HTR-8/SVneo (cell line): ENCODE measurements around the gene CFAP299.

Experiments
- DNase-seq: peaks from one replicate; pipeline ENCODE4 v3.0.0; 2011; ENCODE audit warnings: low spot score, mixed read lengths; ENCODE audit not compliant: insufficient read length
- FAIRE-seq: peaks from 2 replicates; lab custom pipeline; 2011; peaks lifted over from hg19 to GRCh38; lab: Jason Lieb, UNC

CFAP299 gene

GRCh38 chr4:80876810-80877209 lies 541.3 kb downstream of the CFAP299 start:
- no peak for DNase-seq

GRCh38 chr4:80878218-80878617 lies 542.7 kb downstream of the CFAP299 start:
- DNase-seq = no peak

More at GRCh38 chr4:80876810-80877209, 541.3 kb downstream of the CFAP299 start:
- no peak for FAIRE-seq

GRCh38 chr4:80897537-80898303 lies 562.2 kb downstream of the CFAP299 start:
- DNase-seq (no peak), FAIRE-seq (no peak)

More at GRCh38 chr4:80878218-80878617, 542.7 kb downstream of the CFAP299 start:
- no peak for FAIRE-seq

- FAIRE-seq = no peak
Observed at GRCh38 chr4:80900908-80901307, 565.4 kb downstream of the CFAP299 start.

GRCh38 chr4:80903020-80903419 lies 567.5 kb downstream of the CFAP299 start:
- FAIRE-seq (no peak), DNase-seq (no peak)

More at GRCh38 chr4:80900908-80901307, 565.4 kb downstream of the CFAP299 start:
- no peak for DNase-seq

GRCh38 chr4:80909938-80910337 lies 574.4 kb downstream of the CFAP299 start:
- no peak for FAIRE-seq
- DNase-seq = no peak

GRCh38 chr4:80911458-80911857 lies 575.9 kb downstream of the CFAP299 start:
- DNase-seq (no peak), FAIRE-seq (no peak)

GRCh38 chr4:80912350-80912749 lies 576.8 kb downstream of the CFAP299 start:
- DNase-seq (no peak), FAIRE-seq (no peak)

- DNase-seq = no peak
- no peak for FAIRE-seq
Observed at GRCh38 chr4:80913381-80913780, 577.9 kb downstream of the CFAP299 start.

- FAIRE-seq (no peak), DNase-seq (no peak)
Observed at GRCh38 chr4:80916770-80917169, 581.2 kb downstream of the CFAP299 start.

- no peak for DNase-seq
- FAIRE-seq = no peak
Observed at GRCh38 chr4:80918004-80918403, 582.5 kb downstream of the CFAP299 start.

- DNase-seq = no peak
- FAIRE-seq = no peak
Observed at GRCh38 chr4:80921441-80921840, 585.9 kb downstream of the CFAP299 start.

- no peak for DNase-seq
- no peak for FAIRE-seq
Observed at GRCh38 chr4:80922941-80923340, 587.4 kb downstream of the CFAP299 start.

GRCh38 chr4:80925293-80925692 lies 589.8 kb downstream of the CFAP299 start:
- FAIRE-seq (no peak), DNase-seq (no peak)

- DNase-seq (no peak), FAIRE-seq (no peak)
Observed at GRCh38 chr4:80926446-80926845, 590.9 kb downstream of the CFAP299 start.

- DNase-seq = no peak
- no peak for FAIRE-seq
Observed at GRCh38 chr4:80926891-80927290, 591.4 kb downstream of the CFAP299 start.

- no peak for FAIRE-seq
- no peak for DNase-seq
Observed at GRCh38 chr4:80927420-80927819, 591.9 kb downstream of the CFAP299 start.

GRCh38 chr4:80931631-80932081 lies 596.1 kb downstream of the CFAP299 start:
- no peak for FAIRE-seq
- DNase-seq = no peak

- FAIRE-seq (no peak), DNase-seq (no peak)
Observed at GRCh38 chr4:80948141-80948540, 612.6 kb downstream of the CFAP299 start.

GRCh38 chr4:80948995-80949394 lies 613.5 kb downstream of the CFAP299 start:
- no peak for FAIRE-seq
- no peak for DNase-seq

GRCh38 chr4:80956421-80956820 lies 620.9 kb downstream of the CFAP299 start:
- no peak for DNase-seq
- no peak for FAIRE-seq

GRCh38 chr4:80963051-80963450 lies 627.5 kb downstream of the CFAP299 start:
- DNase-seq (no peak), FAIRE-seq (no peak)
